Activated CD8-positive, alpha-beta memory T cell treated with anti-CD3 and anti-CD28 coated beads for 36 hours (primary cell): ENCODE measurements around the gene OSGIN1. TPM values are rescaled to one million over a fixed set of nuclear protein-coding genes. Genes with fewer than 3 reads are reported as not detected.

Experiments
- CTCF ChIA-PET: fragments of 350-600 bp; sonication (Branson Sonifier 250); formaldehyde crosslinking; loops from one replicate; lab custom pipeline; 2021; ENCODE audit warnings: antibody characterized with exemption; lab: Charles Lee
- POLR2A ChIA-PET: fragments of 350-600 bp; sonication (Branson Sonifier 250); formaldehyde crosslinking; loops from one replicate; lab custom pipeline; 2021; ENCODE audit warnings: antibody characterized with exemption; lab: Charles Lee
- total RNA-seq, 2 experiments: library from RNA; stranded (reverse); gene quantifications; one replicate each; pipeline ENCODE4 v1.2.3, GENCODE V29; 2021

OSGIN1 gene
- total RNA-seq, 2 experiments from 2014 or later: 0.65 to 0.71 TPM

GRCh38 chr16:83925095-83925905 lies 27.7 kb upstream of the OSGIN1 start:
- CTCF ChIA-PET: interaction anchor here (0.9 kb wide), 1 partner anchor 31 kb away, joined by 3 read pairs; no protein-coding TSS in a partner anchor

GRCh38 chr16:83925957-83926725 lies 26.9 kb upstream of the OSGIN1 start:
- ChIA-PET POLR2A (no interaction called here), CTCF (interaction anchor here (0.9 kb wide), 1 partner anchor 30 kb away, joined by 3 read pairs; no protein-coding TSS in a partner anchor)

More at GRCh38 chr16:83925095-83925905, 27.7 kb upstream of the OSGIN1 start:
- POLR2A ChIA-PET: no interaction called here

- POLR2A ChIA-PET: no interaction called here
These were observed 26.2 kb upstream of the OSGIN1 start for GRCh38 chr16:83926726-83927397.

DNA sequence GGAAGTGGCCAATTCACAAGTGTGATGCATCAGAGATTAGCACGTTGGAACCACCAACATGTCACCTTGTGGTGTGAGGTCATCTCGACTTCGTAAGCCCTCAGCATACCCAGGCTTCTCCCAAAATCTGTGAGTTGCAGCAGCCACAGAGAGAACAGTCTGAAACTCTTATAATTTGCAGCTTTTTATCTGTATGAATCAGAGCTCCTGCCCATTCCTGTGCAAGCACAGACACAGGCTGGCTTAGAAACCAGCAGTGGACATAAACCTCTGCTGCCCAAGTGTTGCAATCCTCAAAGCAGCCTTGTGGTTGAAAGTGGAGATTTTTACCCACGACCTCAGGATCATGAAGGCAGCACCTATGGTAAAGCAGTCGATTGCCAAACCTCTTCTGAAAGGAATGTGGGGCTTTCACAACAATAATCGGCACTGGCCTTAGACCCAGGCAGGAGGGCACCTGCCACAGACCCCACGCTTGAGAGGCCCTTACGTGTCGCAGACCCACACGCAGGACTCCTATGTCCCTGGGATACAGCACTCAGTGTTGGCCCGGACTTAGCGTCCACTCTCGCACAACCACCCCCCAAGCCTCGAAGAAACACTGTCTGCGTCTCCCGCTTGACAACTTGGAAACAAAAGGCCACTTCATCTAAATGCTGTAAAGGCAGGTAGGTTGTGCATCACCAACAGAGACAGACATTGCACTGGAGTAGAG lies 24.5 kb upstream of the OSGIN1 start:
- CTCF ChIA-PET: interaction anchor here (1.2 kb wide), 1 partner anchor 157 kb away, joined by 3 read pairs; no protein-coding TSS in a partner anchor
- POLR2A ChIA-PET: no interaction called here

More at GRCh38 chr16:83926726-83927397, 26.2 kb upstream of the OSGIN1 start:
- CTCF ChIA-PET: interaction anchor here (0.6 to 1.0 kb wide), 2 partner anchors 25 to 106 kb away, joined by 3 read pairs; no protein-coding TSS in a partner anchor

DNA sequence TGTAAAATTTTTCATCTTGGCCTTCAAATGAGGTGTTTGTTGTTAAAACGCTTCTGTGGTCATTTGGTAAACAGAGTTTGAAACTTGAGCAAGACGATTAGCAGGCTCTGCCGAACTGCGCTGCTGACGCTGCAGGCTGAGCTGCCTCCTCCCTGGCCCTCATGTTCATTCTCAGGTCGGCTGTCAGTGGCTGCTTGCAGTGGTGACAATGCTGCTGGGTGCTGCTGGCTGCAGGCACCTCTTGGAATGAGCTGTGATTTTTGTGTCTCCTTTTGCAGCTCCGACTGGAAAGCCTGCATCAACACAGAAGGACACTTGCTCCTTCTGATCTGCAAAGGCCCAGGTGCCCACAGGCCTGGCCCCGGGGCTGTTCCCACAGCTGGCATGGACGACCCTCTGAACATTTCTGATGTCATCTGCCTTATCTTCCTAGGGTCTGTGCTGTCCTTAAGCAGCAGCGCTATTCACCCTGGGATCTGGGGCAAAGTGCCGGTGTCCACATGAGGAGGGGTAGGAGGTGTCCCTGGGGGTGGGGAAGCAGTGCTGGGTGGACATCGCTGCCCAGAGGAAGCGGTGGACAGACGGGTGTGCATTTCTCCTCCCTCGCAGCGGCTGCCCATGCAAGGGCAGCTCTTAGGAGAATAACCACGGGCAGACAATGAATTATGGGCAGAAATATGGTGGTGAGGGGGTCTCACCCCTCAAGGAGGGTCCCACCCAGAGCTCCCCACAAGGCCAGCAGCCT lies 23.1 kb upstream of the OSGIN1 start:
- POLR2A ChIA-PET: no interaction called here

DNA sequence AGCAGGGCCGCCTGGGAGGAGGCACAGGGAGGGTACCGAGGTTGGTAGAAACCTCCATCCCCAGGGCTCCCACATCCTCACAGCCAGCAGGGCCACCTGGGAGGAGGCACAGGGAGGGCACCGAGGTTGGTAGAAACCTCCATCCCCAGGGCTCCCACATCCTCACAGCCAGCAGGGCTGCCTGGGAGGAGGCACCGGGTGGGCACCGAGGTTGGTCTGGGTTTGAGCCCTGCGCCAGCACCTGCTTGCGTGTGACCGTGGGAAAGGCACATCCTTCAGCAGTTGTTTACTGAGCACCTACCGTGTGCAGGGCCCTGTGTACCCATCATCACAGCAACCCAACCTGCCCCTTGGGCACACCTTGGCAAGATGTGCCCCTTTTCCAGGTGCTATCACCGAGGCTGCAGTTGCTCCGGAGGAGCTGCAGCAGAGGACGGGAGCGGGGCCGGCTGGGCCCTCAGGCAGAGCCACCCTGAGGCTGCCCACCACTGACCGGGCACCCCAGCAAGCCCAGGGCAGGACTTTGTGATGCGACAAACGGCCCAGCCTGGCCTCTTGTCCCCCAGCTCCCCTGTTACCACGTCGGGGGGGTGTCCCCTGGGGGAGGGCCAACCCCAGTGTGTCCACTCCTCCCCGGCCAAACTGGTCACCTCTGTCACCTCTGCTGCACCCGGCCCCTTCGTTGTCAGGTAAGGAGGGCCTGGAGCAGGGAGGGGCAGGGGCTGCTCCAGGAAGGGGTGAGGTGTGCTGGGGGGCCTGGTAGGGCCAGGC lies 22.1 kb upstream of the OSGIN1 start:
- POLR2A ChIA-PET: no interaction called here
- CTCF ChIA-PET: no interaction called here

More for the DNA sequence above, 23.1 kb upstream of the OSGIN1 start:
- CTCF ChIA-PET: no interaction called here

DNA sequence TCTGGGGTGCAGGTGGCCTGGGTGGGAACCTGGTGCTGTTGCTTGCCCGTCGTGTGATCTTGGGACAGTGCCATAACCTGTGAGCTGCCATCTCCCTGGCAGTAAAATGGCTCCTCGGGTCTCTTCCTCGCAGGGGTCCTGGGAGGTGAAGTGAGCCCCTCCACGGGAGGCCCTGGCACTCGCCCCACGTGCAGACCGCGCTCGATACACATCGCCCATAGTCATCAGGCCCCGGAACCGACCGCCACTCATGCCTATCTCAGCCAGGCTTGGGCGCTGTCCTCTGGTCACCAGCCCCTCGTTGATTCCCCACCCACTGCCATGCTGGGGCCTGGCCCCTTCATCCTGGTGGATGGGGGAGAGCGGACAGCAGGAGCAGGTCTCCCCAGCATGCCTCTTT lies 21.5 kb upstream of the OSGIN1 start:
- ChIA-PET POLR2A (no interaction called here), CTCF (interaction anchor here (0.5 to 0.7 kb wide), 2 partner anchors 25 to 115 kb away, joined by 3 read pairs; no protein-coding TSS in a partner anchor)

DNA sequence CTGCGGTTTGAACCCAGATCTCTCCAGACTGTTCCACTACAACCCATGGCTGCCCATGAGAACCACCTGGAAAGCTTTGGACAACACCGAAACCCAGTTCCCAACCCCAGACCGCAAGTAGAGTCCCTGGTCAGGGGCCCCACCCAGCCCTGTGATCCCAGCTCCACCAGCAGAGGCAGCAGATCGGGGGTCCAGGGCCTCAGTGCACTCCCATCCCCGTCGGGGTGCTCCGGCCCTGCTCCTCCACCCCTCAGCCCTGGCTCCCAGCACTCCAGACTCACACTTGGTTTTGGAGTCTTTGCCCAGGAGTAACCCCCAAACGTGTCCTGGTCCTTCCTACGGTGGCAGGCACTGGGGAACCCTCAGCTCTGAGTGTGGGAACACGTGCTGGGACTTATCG lies 20.7 kb upstream of the OSGIN1 start:
- ChIA-PET POLR2A (no interaction called here), CTCF (interaction anchor here (0.7 kb wide), 1 partner anchor 24 kb away, joined by 3 read pairs; no protein-coding TSS in a partner anchor)

- ChIA-PET POLR2A (no interaction called here), CTCF (interaction anchor here (0.7 kb wide), 1 partner anchor 921 kb away, joined by 3 read pairs; no protein-coding TSS in a partner anchor)
These were observed 19.9 kb upstream of the OSGIN1 start for GRCh38 chr16:83932955-83933673.

DNA sequence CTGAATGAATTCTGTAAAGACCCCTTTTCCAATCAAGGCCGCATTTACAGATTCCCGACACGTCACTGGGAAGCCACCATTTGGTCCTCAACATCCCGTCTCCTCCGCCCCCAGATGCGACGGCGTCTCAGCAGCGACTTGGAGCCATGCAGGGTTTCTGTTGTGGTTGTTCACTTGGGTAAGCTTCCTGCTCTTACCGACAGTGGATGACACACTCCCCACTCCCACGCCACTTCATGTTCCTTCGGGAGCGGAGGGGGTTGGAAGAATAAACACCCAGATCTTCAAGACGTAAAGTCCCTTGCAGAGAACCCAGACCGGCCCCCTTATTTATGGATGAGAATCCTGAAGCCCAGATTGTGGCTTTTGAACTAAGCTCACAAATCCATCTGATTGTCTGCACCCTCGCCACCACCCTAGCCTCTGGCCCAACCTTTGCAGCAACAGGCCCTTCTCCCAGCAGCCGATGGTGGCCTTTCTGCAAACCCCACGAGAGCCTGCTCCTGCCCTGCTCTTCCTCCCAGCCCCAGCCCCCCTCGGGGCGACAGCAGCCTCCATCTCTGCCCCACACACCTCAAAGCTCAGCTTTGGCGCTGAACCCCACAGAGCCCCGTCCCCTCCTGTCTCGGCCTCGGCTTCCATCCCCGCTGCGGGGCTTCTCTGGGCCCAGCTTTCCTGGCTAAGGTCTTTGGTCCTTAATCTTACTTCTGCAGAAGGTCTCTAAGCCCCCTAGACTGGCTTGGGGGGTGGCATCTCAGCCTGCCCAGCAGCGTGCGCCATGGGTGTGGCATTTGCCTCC lies 19.0 kb upstream of the OSGIN1 start:
- POLR2A ChIA-PET: no interaction called here
- CTCF ChIA-PET: interaction anchor here (0.7 kb wide), 1 partner anchor 922 kb away, joined by 3 read pairs; no protein-coding TSS in a partner anchor

DNA sequence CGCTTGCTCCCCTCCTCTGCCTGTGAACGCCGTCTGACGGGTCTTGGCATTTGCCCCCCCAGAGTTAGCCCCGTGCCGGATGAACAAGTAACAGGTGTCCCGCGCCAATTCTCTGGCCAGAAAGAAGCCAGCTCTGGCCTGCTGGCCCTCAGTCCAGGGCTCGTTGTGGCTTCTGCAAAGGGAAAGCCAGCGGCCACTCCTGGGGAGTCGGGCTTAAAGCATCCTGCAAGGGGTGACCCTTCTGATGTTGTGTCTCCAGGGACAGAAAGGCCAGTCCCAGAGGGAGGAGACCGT lies 18.4 kb upstream of the OSGIN1 start:
- ChIA-PET CTCF (no interaction called here), POLR2A (no interaction called here)

DNA sequence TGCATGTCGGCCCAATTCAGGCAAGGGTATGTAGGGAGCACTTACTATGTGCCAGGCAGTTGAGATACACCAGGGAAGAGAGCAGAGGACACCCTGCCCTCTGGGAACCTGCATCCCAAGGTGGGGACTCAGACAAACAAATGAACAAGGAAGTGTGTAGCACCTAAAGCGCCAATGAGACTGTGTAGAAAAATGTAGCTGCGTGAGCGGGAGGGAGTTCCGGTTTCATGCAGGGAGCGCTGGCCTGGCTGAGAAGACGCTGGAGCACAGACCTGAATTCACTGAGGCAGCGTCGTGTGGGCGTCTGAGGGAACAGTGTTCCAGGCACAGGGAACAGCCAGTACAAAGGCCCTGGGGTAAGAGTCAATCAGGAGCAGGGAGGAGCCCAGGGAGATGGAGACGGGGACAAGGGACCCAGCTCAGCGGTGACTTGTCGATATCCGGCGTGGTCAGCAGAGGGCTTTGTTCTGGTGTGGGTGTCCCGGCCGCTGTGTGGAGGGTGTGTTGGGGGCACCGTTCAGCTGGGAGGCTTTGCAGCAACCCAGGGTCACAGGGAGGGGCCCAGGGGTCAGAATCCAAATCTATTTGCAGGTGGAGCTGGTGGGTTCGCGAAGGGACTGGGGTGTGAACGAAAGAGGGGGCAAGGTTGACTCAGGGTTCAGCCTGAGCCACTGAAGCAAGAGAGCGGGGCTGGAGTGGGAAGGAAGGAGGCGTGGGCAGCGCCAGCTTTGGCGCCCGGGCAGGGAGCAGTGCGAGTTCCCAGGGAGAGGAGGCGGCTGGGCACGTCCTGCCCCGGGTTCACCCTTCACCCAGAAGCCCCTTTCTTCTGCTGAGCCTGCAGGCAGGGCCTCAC lies 17.8 kb upstream of the OSGIN1 start:
- CTCF ChIA-PET: no interaction called here

DNA sequence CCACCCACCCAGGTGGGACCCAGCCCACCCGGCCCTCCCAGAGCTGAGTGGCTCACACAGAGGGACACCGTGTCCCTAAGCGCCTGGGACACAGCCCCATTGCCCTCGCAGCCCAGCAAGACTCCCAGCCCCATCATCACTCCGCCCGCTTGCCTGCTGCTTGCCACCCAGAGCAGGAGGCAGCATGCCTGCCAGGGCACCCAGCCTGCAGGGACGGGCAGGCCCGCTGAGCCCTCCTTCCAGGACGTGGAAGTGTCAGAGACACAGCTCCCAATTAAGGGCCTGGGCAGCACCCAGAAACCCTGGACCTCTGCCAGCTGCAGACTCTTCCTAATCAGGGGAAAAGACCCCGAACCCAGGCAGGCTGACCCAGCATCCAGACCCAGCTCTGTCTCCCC lies 17.2 kb upstream of the OSGIN1 start:
- POLR2A ChIA-PET: no interaction called here
- CTCF ChIA-PET: no interaction called here

More for the DNA sequence above, 17.8 kb upstream of the OSGIN1 start:
- POLR2A ChIA-PET: no interaction called here

DNA sequence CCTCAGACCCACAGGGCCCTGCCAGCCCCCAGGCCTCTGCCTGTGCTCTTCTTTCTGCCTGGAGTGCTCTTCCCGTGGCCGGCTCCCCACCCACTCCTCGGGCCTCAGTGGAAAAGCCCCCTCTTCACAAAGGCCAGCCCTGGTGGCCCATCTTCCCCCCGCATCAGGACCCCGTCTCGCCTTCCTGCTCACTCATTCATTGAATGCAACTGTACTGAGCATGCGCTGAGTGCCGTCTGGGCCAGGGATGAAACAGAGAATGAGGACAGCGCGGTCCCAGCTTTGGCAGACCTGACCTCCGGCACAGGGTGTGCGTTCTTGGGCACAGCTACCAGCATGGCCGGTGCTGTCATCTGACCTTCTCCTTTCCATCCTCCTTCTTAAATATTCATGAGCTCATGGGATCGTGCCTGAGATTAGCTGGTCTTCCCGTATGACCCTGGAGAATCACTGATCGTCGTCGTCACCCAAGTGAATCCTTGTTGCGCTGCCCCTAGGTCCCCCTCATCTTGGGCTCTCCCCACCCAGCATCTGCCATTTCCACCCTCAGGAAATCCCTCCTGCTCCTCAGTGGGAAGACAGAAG lies 16.4 kb upstream of the OSGIN1 start:
- CTCF ChIA-PET: no interaction called here

GRCh38 chr16:83937267-83937666 lies 15.8 kb upstream of the OSGIN1 start:
- ChIA-PET CTCF (no interaction called here), POLR2A (no interaction called here)

More for the DNA sequence above, 16.4 kb upstream of the OSGIN1 start:
- POLR2A ChIA-PET: no interaction called here
